SU-DHL-6 (cell line): ENCODE measurements around the gene KCTD18.

Source experiments
- H2AFZ ChIP-seq: fragments of 200-600 bp; sonication (generic); 2 replicates; pipeline ENCODE4 v1.6.1; 2014; ENCODE audit warnings: low read depth, mild to moderate bottlenecking, moderate library complexity, mixed read lengths, antibody characterized with exemption, low read length; ENCODE audit not compliant: severe bottlenecking
- H3F3A ChIP-seq: fragments of 200-600 bp; shearing (Covaris generic); 2 replicates; pipeline ENCODE4 v1.6.0; 2016; ENCODE audit warnings: antibody characterized with exemption, mild to moderate bottlenecking; ENCODE audit not compliant: insufficient read depth
- H3K27ac ChIP-seq: fragments of 200-600 bp; sonication (generic); 2 replicates; pipeline ENCODE4 v1.5.1; 2016; ENCODE audit warnings: low read depth, mild to moderate bottlenecking, low read length, moderate library complexity, mixed read lengths
- H3K27me3 ChIP-seq: fragments of 200-600 bp; sonication (generic), shearing (Covaris generic); 2 replicates; pipeline ENCODE4 v1.6.0; 2014; ENCODE audit warnings: mild to moderate bottlenecking, low read length
- H3K36me3 ChIP-seq: fragments of 200-600 bp; sonication (generic); 2 replicates; pipeline ENCODE4 v1.6.1; 2014; ENCODE audit warnings: mild to moderate bottlenecking, low read length, mixed read lengths
- H3K4me2 ChIP-seq: fragments of 300-600, 200-600 bp; shearing (Covaris generic), sonication (generic); 2 replicates; pipeline ENCODE4 v1.6.0; 2014; ENCODE audit warnings: low read length, low read depth, mild to moderate bottlenecking; ENCODE audit not compliant: poor library complexity, severe bottlenecking
- H3K4me3 ChIP-seq: fragments of 200-600 bp; sonication (generic); 2 replicates; pipeline ENCODE4 v1.5.1; 2014; ENCODE audit warnings: antibody characterized with exemption, low read length, mild to moderate bottlenecking, mixed read lengths; ENCODE audit not compliant: insufficient read depth, poor library complexity, severe bottlenecking
- H3K79me2 ChIP-seq: fragments of 200-600 bp; sonication (generic); 2 replicates; pipeline ENCODE4 v1.6.1; 2014; ENCODE audit warnings: mild to moderate bottlenecking, low read length, moderate library complexity; ENCODE audit not compliant: insufficient read depth
- H3K9ac ChIP-seq: fragments of 200-600 bp; sonication (generic); 2 replicates; pipeline ENCODE4 v1.7.0; 2014; ENCODE audit warnings: mild to moderate bottlenecking, low read length
- H3K9me2 ChIP-seq: fragments of 200-600 bp; sonication (generic); replicated peaks from 2 replicates; pipeline ENCODE4 v1.6.1; 2014; ENCODE audit warnings: low read length; ENCODE audit not compliant: insufficient read depth
- H3K9me3 ChIP-seq: fragments of 200-600 bp; sonication (generic); 2 replicates; pipeline ENCODE4 v1.6.1; 2014; ENCODE audit warnings: low read length, mixed read lengths; ENCODE audit not compliant: insufficient read depth
- H4K20me1 ChIP-seq: fragments of 200-600 bp; sonication (generic); 2 replicates; pipeline ENCODE4 v1.6.1; 2014; ENCODE audit warnings: low read depth, mild to moderate bottlenecking, antibody characterized with exemption, low read length, moderate library complexity, mixed read lengths
- CTCF ChIP-seq: fragments of 200-600 bp; sonication (generic); IDR thresholded peaks from one replicate; pipeline ENCODE4 v1.5.1; 2017; ENCODE audit warnings: antibody characterized with exemption, mild to moderate bottlenecking, low read length, moderate library complexity; ENCODE audit not compliant: insufficient read depth, poor library complexity, severe bottlenecking
- EZH2phosphoT487 ChIP-seq: fragments of 200-600 bp; sonication (generic), shearing (Covaris generic); conservative IDR thresholded peaks from 2 replicates; pipeline ENCODE4 v1.6.1; 2018; ENCODE audit warnings: mild to moderate bottlenecking, antibody characterized with exemption, low read length, moderate library complexity, mixed read lengths

KCTD18 gene

GRCh38 chr2:200475795-200476194, 34.1 kb downstream of the KCTD18 start:
- H3K36me3 ChIP-seq = no peaks in the 10 kb centered on the region

GRCh38 chr2:200472853-200473464, 36.9 kb downstream of the KCTD18 start:
- Histone ChIP-seq H3K27ac (no peak overlapping the region), H3K36me3 (no peaks in the 10 kb centered on the region), H3K4me3 (no peak overlapping the region)

More at GRCh38 chr2:200475795-200476194, 34.1 kb downstream of the KCTD18 start:
- Histone ChIP-seq H3K27ac (no peak overlapping the region), H3F3A (no peaks in the 10 kb centered on the region), H2AFZ (no peak overlapping the region), H3K9me2 (no peaks in the 10 kb centered on the region), H3K27me3 (no peaks in the 10 kb centered on the region), H3K9me3 (no peaks in the 10 kb centered on the region), H4K20me1 (no peaks in the 10 kb centered on the region), H3K9ac (no peak overlapping the region), H3K4me2 (no peak overlapping the region), H3K4me3 (no peak overlapping the region), H3K79me2 (no peaks in the 10 kb centered on the region)
- TF ChIP-seq EZH2phosphoT487 (no peak), CTCF (no peak)

GRCh38 chr2:200471928-200472645, 37.8 kb downstream of the KCTD18 start:
- H3F3A ChIP-seq = no peaks in the 10 kb centered on the region
- H3K4me2 ChIP-seq = no peak overlapping the region
- no peak overlapping the region for H2AFZ ChIP-seq
- H3K9me3 ChIP-seq = no peaks in the 10 kb centered on the region
- H3K4me3 ChIP-seq = no peak overlapping the region
- no peaks in the 10 kb centered on the region for H3K9me2 ChIP-seq
- H3K27ac ChIP-seq = no peak overlapping the region
- H3K27me3 ChIP-seq = no peaks in the 10 kb centered on the region
- no peaks in the 10 kb centered on the region for H4K20me1 ChIP-seq
- H3K79me2 ChIP-seq = no peaks in the 10 kb centered on the region
- TF ChIP-seq EZH2phosphoT487 (no peak), CTCF (no peak)
- H3K9ac ChIP-seq = no peak overlapping the region
- H3K36me3 ChIP-seq = no peaks in the 10 kb centered on the region

More at GRCh38 chr2:200472853-200473464, 36.9 kb downstream of the KCTD18 start:
- H3F3A ChIP-seq = no peaks in the 10 kb centered on the region
- H3K79me2 ChIP-seq = no peaks in the 10 kb centered on the region
- no peaks in the 10 kb centered on the region for H3K27me3 ChIP-seq
- H3K9ac ChIP-seq = no peak overlapping the region
- H3K4me2 ChIP-seq = no peak overlapping the region
- H2AFZ ChIP-seq = no peak overlapping the region
- no peaks in the 10 kb centered on the region for H4K20me1 ChIP-seq
- H3K9me3 ChIP-seq = no peaks in the 10 kb centered on the region
- TF ChIP-seq CTCF = no peak
- no peak for TF ChIP-seq EZH2phosphoT487
- H3K9me2 ChIP-seq = no peaks in the 10 kb centered on the region
